Amygdala (tissue), 56 donors: Measurements from ENCODE around the gene OSBPL2.

Source experiments
- DNase-seq, 56 donors: peaks; one replicate each; lab custom pipeline; 2025; lab: John Stamatoyannopoulos, UW

OSBPL2 gene

DNA sequence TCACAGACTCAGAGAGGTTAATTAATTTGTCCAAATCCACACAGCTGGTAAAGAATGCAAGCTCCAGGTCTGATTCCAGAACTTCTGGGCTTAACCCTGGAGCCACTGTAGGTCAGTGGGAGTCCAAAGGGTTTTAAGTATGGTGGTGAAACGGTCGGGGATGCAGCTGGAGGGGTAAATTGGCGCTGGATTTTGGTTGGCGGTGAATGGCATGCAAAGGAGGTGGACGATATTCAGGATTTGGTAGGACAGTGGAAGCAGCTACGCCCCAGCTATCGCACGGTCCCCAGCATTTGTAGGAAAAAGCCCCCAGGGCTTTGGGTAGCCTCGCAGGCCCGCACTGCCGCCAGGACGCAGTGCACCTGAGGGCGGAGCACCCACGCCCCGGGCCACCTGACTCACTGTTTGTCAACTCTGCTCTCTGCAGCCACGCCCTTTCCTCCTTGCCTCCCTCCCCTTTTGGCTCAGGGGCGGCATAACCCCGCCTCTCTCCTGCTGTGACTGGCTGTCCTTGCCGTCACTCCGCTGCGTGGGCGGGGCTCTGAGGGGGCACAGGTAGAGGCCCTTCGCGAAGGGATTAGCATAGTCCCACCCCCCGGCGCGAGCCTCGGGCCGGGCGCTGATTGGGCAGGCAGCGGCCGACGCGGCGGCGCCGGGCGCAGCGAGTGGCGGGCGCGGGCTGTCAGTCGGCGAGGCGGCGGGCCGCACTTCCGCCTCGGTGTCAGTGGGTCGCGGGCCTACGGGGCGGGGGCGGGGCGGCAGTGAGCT lies at the start of gene OSBPL2:
OSBPL2 (plus strand) TSS at position 721 of the 768 bp plus-strand sequence. CDS start 17,664 bp downstream, outside the sequence.
- peak; percentile 73 to 100 (median 98) for DNase-seq

DNA sequence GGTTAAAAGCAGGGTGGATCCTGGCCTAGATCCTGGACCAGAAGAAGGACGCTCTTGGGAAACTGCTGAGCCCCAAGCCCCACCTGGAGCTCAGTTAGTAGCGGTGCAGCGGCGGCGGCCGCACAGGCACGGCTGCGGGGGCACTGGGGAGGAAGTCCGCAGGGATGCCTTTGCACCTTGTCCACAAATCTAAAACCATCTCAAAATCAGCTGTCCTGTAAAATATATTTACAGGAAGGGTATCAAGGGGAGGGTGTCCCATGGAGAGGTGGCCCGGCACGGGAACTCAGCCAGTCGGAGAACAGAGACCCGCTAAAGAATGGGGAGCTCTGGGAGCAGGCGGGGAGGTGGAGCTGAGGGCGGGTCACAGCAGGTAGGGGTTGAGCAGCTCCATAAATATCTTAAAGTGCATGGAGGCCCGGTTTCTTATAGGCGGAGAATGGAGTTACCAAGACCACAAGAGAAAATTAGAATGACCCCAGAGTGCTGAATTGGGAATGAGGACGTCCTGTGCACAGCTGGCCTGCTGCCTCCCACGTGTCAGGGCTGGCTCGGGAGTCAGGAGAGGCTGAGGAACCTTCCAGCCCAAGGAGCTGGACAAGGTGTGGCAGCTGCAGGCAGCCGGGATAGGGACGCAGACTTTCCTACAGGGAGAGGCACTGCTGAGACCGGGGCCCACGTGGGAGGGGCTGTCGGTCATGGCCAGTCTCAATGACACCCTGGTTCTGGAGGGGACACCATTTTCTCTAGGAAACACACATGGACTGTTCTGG lies 47.5 kb upstream of the OSBPL2 start:
- no peak for DNase-seq

GRCh38 chr20:62191781-62192559 lies 46.4 kb upstream of the OSBPL2 start:
- DNase-seq: peak in 1 of 56 donors; percentile 13

DNA sequence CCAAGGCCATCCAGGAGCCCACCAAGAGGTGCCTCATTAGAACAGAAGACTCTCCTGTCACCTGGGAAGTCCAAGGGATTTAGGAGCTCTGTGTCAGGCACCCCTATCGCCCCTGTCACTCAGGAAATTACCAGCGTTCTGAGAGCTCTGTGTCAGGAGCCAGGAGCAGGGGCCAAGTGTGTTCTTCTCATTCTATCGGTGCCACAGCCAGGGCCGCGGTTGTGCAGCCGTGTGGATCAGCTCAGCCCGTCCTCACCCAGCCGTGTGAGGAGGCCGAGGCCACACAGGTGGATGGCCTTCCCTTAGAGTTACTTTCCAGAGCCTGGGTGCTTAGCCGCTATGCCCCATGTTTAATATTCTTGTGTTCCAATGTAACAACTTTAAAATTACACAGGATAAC lies 45.7 kb upstream of the OSBPL2 start:
- DNase-seq: no peak

- no peak for DNase-seq
These were observed 45.0 kb upstream of the OSBPL2 start for GRCh38 chr20:62193079-62194025.

DNA sequence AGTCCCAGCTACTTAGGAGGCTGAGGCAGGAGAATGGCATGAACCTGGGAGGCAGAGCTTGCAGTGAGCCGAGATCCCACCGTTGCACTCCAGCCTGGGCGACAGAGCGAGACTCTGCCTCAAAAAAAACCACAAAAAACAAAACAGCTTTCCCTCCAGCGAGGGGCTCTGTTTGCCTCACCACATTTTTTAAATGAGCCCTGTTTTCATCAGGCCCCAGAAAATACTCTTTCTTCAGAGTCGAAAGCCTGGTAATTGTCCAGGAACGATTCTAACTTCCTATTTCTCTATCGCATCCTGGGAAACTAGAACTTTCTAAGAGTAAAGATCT lies 43.3 kb upstream of the OSBPL2 start:
- DNase-seq: no peak

DNA sequence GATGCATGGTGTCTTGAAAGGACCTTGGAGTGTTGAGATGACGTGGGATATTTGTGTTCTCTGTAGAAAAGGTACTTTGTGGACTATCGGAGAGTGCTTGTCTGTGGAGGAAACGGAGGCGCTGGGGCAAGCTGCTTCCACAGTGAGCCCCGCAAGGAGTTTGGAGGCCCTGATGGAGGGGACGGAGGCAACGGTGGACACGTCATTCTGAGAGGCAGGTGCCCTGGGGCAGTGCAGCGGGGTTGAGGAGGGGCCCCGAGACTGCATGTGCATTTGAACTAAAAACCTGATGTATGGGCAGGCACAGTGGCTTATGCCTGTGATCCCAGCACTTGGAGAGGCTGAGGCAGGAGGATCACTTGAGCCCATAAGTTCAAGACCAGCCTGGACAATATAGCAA lies 42.6 kb upstream of the OSBPL2 start:
- DNase-seq: no peak

DNA sequence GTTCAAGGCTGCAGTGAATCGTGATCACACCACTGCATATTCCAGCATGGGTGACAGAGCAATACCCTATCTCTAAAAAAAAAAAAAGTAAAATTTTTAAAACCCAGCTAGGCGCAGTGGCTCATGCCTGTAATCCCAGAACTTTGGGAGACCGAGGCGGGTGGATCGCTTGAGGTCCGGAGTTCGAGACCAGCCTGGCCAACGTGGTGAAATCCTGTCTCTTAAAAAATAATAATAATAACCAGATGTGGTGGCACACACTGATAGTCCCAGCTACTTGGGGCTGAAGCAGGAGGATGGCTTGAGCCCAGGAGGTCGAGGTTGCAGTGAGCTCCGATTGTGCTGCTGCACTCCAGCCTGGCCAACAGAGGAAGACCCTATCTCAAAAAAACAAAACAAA lies 42.0 kb upstream of the OSBPL2 start:
- DNase-seq: no peak

DNA sequence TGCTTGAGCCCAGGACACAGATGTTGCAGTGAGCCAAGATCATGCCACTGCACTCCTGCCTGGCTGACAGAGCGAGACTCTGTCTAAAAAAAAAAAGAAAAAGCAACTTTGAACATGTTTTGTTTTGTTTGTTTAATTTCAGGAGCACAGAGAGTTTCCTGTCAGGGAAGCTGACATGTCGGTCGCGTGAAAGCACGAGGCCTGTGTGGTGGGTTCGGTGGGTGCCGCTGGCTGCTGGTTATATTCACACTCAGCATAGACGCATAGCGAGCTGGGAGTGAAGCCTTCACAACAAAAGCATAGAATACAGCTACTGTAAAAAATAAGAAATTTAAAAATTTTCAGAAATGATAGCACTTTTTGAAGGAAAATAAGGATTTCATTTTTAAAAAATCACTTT lies 41.0 kb upstream of the OSBPL2 start:
- no peak for DNase-seq

DNA sequence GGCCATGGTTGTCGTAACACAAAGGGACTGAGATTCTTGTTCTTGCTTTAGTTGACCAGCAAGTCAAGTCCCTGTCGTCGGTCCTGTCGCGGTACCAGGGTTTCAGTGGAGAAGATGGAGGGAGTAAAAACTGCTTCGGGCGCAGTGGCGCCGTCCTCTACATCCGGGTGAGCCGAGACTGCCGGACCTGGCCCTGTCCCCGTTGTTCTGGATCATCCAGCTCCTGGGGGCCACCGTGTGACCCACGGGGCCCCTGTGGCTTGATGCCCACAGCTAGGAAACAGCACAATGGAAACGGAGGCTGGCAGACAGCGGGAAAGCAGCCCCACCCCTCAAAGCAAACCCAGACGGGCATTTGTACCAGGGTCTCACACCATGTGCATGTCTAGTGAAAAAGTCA lies 40.5 kb upstream of the OSBPL2 start:
- DNase-seq: no peak

DNA sequence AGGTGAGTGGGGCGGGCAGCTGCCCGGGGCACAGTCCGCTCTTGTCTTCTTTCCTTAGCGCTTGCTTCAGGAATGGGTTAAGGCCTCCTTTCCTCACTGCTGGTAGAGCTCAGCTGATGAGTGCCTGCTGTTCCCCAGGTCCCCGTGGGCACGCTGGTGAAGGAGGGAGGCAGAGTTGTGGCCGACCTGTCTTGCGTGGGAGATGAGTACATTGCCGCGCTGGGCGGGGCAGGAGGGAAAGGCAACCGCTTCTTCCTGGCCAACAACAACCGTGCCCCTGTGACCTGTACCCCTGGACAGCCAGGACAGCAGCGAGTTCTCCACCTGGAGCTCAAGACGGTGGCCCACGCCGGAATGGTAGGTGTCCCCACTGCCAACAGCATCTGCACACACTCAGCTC lies 39.8 kb upstream of the OSBPL2 start:
- no peak for DNase-seq

DNA sequence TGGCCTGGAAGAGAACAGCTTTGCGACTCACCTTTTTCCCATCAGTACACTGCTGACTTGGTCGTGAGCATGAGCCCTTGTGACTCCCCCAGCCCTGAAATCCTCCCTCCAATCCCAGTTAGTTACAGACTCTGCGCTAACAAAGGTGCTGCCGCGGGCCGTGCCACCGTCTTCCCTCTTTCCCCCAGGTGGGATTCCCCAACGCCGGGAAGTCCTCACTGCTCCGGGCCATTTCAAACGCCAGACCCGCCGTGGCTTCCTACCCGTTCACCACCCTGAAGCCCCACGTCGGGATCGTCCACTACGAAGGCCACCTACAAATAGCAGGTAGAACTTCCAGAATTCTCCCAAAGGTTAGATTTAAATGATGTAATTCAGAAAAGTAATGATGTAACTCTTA lies 39.4 kb upstream of the OSBPL2 start:
- DNase-seq: no peak

GRCh38 chr20:62200491-62201172 lies 37.7 kb upstream of the OSBPL2 start:
- no peak for DNase-seq

DNA sequence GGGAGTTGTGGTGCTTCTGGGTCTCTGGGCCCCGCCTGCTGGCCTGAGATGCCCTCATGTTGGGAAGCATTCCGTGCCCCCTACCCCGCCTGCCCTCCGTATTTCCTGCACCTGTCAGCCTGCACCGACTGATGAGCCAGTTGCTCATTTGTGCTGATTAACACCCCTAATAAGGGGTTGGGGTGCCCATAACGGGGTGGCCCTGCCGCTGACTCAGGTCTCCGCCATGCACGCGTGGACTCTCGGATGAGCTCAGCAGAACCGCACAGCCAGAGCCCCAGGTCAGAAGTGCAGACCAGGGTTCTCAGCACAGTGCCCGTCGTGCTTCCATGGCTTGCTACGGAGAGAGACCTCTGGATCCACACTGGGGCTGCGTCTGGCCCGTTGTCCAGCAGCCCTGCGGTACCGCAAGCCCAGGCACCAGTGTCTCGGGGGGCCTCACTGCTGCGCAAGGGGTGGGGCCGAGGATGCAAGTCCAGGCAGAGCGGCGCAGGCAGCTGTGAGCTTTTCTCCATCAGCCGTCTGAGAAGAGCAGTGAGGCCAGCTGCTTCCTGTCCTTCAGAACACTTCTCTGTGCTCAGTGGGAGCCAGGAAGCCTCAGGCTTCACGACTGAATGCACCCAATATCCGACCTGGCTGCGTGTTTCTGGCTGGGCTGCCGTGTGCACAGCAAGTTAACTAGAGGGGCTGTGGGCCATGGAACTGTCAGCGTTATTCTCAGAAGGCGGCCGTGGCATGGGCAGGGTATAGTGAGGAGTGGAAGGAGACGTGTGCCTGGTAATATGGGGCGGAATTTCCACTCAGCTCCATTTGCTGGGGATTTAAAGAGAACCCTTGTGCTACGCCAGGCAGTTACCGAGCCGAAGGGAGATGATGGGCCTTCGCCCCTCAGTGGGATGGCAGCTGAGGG lies 36.9 kb upstream of the OSBPL2 start:
- DNase-seq: no peak

DNA sequence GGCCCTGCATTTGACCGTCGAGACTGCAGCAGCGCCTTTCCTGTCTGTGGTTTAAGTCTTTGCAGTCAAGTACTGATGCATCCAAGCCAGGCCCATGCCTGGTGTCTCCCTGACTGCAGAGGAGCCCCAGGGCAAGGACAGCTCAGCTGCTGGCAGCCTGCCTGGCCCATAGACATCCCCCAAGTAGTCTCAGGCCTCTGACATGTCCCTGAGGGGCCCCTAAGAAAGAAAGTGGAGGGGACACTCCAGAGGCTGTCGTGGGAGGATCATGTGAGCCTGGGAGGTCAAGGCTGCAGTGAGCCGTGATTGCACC lies 36.3 kb upstream of the OSBPL2 start:
- DNase-seq: no peak

- DNase-seq: no peak
These were observed 35.5 kb upstream of the OSBPL2 start for GRCh38 chr20:62202676-62203377.

GRCh38 chr20:62203378-62204030 lies 34.8 kb upstream of the OSBPL2 start:
- DNase-seq: no peak
